Measurements from ENCODE around the gene RASA3.

Gene RASA3

GRCh38 chr13:114095486-114095885 is 36.9 kb downstream of the RASA3 start:
- 82% methylated on average over 4 of the region's 4 CpGs for WGBS, 2 experiments

GRCh38 chr13:114093118-114093517 is 39.3 kb downstream of the RASA3 start:
- H3K9me3 ChIP-seq (ENCODE audit: control insufficient read depth, low read length) = no peaks in the 10 kb centered on the region
- H3K27ac ChIP-seq (ENCODE audit: insufficient read depth, low read depth, low read length, poor library complexity, severe bottlenecking) = no peak overlapping the region
- no peaks in the 10 kb centered on the region for H3K36me3 ChIP-seq (ENCODE audit: control insufficient read depth, insufficient read depth, low read length)
- H3K4me1 ChIP-seq (ENCODE audit: control insufficient read depth, insufficient read depth, low read length) = peaks cover 9% of the 10 kb centered on the region
- H3K4me3 ChIP-seq (ENCODE audit: insufficient read depth, low read depth, low read length) = no peak overlapping the region
- no peaks in the 10 kb centered on the region for H3K27me3 ChIP-seq (ENCODE audit: control insufficient read depth, insufficient read depth, low read length, poor library complexity, severe bottlenecking)

More at GRCh38 chr13:114095486-114095885, 36.9 kb downstream of the RASA3 start:
- Histone ChIP-seq H3K36me3 (ENCODE audit: control insufficient read depth, insufficient read depth, low read length) (no peaks in the 10 kb centered on the region), H3K27me3 (ENCODE audit: control insufficient read depth, insufficient read depth, low read length, poor library complexity, severe bottlenecking) (no peaks in the 10 kb centered on the region), H3K27ac (ENCODE audit: insufficient read depth, low read depth, low read length, poor library complexity, severe bottlenecking) (no peak overlapping the region), H3K4me3 (ENCODE audit: insufficient read depth, low read depth, low read length) (no peak overlapping the region), H3K4me1 (ENCODE audit: control insufficient read depth, insufficient read depth, low read length) (peaks cover 14% of the 10 kb centered on the region), H3K9me3 (ENCODE audit: control insufficient read depth, low read length) (no peaks in the 10 kb centered on the region)

- Histone ChIP-seq H3K4me3 (ENCODE audit: insufficient read depth, low read depth, low read length) (no peak overlapping the region), H3K27me3 (ENCODE audit: control insufficient read depth, insufficient read depth, low read length, poor library complexity, severe bottlenecking) (no peaks in the 10 kb centered on the region), H3K9me3 (ENCODE audit: control insufficient read depth, low read length) (no peaks in the 10 kb centered on the region), H3K4me1 (ENCODE audit: control insufficient read depth, insufficient read depth, low read length) (peaks cover 3% of the 10 kb centered on the region), H3K27ac (ENCODE audit: insufficient read depth, low read depth, low read length, poor library complexity, severe bottlenecking) (no peak overlapping the region), H3K36me3 (ENCODE audit: control insufficient read depth, insufficient read depth, low read length) (no peaks in the 10 kb centered on the region)
- 82 to 92% methylated on average over 1 of the region's 3 CpGs for WGBS, 2 experiments
Measured at GRCh38 chr13:114092468-114092867, 40.0 kb downstream of the RASA3 start.

GRCh38 chr13:114090476-114090875 is 41.9 kb downstream of the RASA3 start:
- 86 to 94% methylated on average over 10 to 11 of the region's 11 CpGs for WGBS, 2 experiments
- no peaks in the 10 kb centered on the region for H3K27me3 ChIP-seq (ENCODE audit: control insufficient read depth, insufficient read depth, low read length, poor library complexity, severe bottlenecking)
- no peaks in the 10 kb centered on the region for H3K4me1 ChIP-seq (ENCODE audit: control insufficient read depth, insufficient read depth, low read length)
- H3K9me3 ChIP-seq (ENCODE audit: control insufficient read depth, low read length) = no peaks in the 10 kb centered on the region
- H3K27ac ChIP-seq (ENCODE audit: insufficient read depth, low read depth, low read length, poor library complexity, severe bottlenecking) = no peak overlapping the region
- no peaks in the 10 kb centered on the region for H3K36me3 ChIP-seq (ENCODE audit: control insufficient read depth, insufficient read depth, low read length)
- H3K4me3 ChIP-seq (ENCODE audit: insufficient read depth, low read depth, low read length) = no peak overlapping the region

- no peaks in the 10 kb centered on the region for H3K36me3 ChIP-seq (ENCODE audit: control insufficient read depth, insufficient read depth, low read length)
- 94 to 96% methylated on average over 25 of the region's 25 CpGs for WGBS, 2 experiments
- no peaks in the 10 kb centered on the region for H3K4me1 ChIP-seq (ENCODE audit: control insufficient read depth, insufficient read depth, low read length)
- no peak overlapping the region for H3K4me3 ChIP-seq (ENCODE audit: insufficient read depth, low read depth, low read length)
- no peaks in the 10 kb centered on the region for H3K27me3 ChIP-seq (ENCODE audit: control insufficient read depth, insufficient read depth, low read length, poor library complexity, severe bottlenecking)
- no peaks in the 10 kb centered on the region for H3K9me3 ChIP-seq (ENCODE audit: control insufficient read depth, low read length)
- H3K27ac ChIP-seq (ENCODE audit: insufficient read depth, low read depth, low read length, poor library complexity, severe bottlenecking) = no peak overlapping the region
Measured at GRCh38 chr13:114089751-114090400, 42.5 kb downstream of the RASA3 start.

- H3K9me3 ChIP-seq (ENCODE audit: control insufficient read depth, low read length) = no peaks in the 10 kb centered on the region
- no peaks in the 10 kb centered on the region for H3K36me3 ChIP-seq (ENCODE audit: control insufficient read depth, insufficient read depth, low read length)
- H3K27me3 ChIP-seq (ENCODE audit: control insufficient read depth, insufficient read depth, low read length, poor library complexity, severe bottlenecking) = no peaks in the 10 kb centered on the region
- 86 to 88% methylated on average over 15 of the region's 15 CpGs for WGBS, 2 experiments
- no peak overlapping the region for H3K4me3 ChIP-seq (ENCODE audit: insufficient read depth, low read depth, low read length)
- H3K4me1 ChIP-seq (ENCODE audit: control insufficient read depth, insufficient read depth, low read length) = no peaks in the 10 kb centered on the region
- H3K27ac ChIP-seq (ENCODE audit: insufficient read depth, low read depth, low read length, poor library complexity, severe bottlenecking) = no peak overlapping the region
Measured at GRCh38 chr13:114089341-114089740, 43.1 kb downstream of the RASA3 start.

GRCh38 chr13:114088863-114089262 is 43.6 kb downstream of the RASA3 start:
- H3K4me3 ChIP-seq (ENCODE audit: insufficient read depth, low read depth, low read length) = no peak overlapping the region
- 76 to 81% methylated on average over 7 of the region's 7 CpGs for WGBS, 2 experiments
- no peaks in the 10 kb centered on the region for H3K9me3 ChIP-seq (ENCODE audit: control insufficient read depth, low read length)
- no peaks in the 10 kb centered on the region for H3K27me3 ChIP-seq (ENCODE audit: control insufficient read depth, insufficient read depth, low read length, poor library complexity, severe bottlenecking)
- H3K4me1 ChIP-seq (ENCODE audit: control insufficient read depth, insufficient read depth, low read length) = no peaks in the 10 kb centered on the region
- no peak overlapping the region for H3K27ac ChIP-seq (ENCODE audit: insufficient read depth, low read depth, low read length, poor library complexity, severe bottlenecking)
- H3K36me3 ChIP-seq (ENCODE audit: control insufficient read depth, insufficient read depth, low read length) = no peaks in the 10 kb centered on the region

- no peaks in the 10 kb centered on the region for H3K9me3 ChIP-seq (ENCODE audit: control insufficient read depth, low read length)
- no peak overlapping the region for H3K27ac ChIP-seq (ENCODE audit: insufficient read depth, low read depth, low read length, poor library complexity, severe bottlenecking)
- WGBS, 2 experiments = 89 to 90% methylated on average over 6 of the region's 6 CpGs
- no peaks in the 10 kb centered on the region for H3K27me3 ChIP-seq (ENCODE audit: control insufficient read depth, insufficient read depth, low read length, poor library complexity, severe bottlenecking)
- no peaks in the 10 kb centered on the region for H3K4me1 ChIP-seq (ENCODE audit: control insufficient read depth, insufficient read depth, low read length)
- H3K4me3 ChIP-seq (ENCODE audit: insufficient read depth, low read depth, low read length) = no peak overlapping the region
- H3K36me3 ChIP-seq (ENCODE audit: control insufficient read depth, insufficient read depth, low read length) = no peaks in the 10 kb centered on the region
Measured at GRCh38 chr13:114088234-114088633, 44.2 kb downstream of the RASA3 start.

GRCh38 chr13:114087430-114087829 is 45.0 kb downstream of the RASA3 start:
- 86% methylated on average over 18 of the region's 18 CpGs for WGBS, 2 experiments
- Histone ChIP-seq H3K27me3 (ENCODE audit: control insufficient read depth, insufficient read depth, low read length, poor library complexity, severe bottlenecking) (no peaks in the 10 kb centered on the region), H3K4me3 (ENCODE audit: insufficient read depth, low read depth, low read length) (no peak overlapping the region), H3K9me3 (ENCODE audit: control insufficient read depth, low read length) (no peaks in the 10 kb centered on the region), H3K4me1 (ENCODE audit: control insufficient read depth, insufficient read depth, low read length) (no peaks in the 10 kb centered on the region), H3K36me3 (ENCODE audit: control insufficient read depth, insufficient read depth, low read length) (no peaks in the 10 kb centered on the region), H3K27ac (ENCODE audit: insufficient read depth, low read depth, low read length, poor library complexity, severe bottlenecking) (no peak overlapping the region)

- no peaks in the 10 kb centered on the region for H3K27me3 ChIP-seq (ENCODE audit: control insufficient read depth, insufficient read depth, low read length, poor library complexity, severe bottlenecking)
- H3K27ac ChIP-seq (ENCODE audit: insufficient read depth, low read depth, low read length, poor library complexity, severe bottlenecking) = no peak overlapping the region
- H3K4me1 ChIP-seq (ENCODE audit: control insufficient read depth, insufficient read depth, low read length) = peaks cover 20% of the 10 kb centered on the region
- no peaks in the 10 kb centered on the region for H3K9me3 ChIP-seq (ENCODE audit: control insufficient read depth, low read length)
- WGBS, 2 experiments = 88 to 89% methylated on average over 20 to 23 of the region's 23 CpGs
- no peaks in the 10 kb centered on the region for H3K36me3 ChIP-seq (ENCODE audit: control insufficient read depth, insufficient read depth, low read length)
- H3K4me3 ChIP-seq (ENCODE audit: insufficient read depth, low read depth, low read length) = no peak overlapping the region
Measured at GRCh38 chr13:114082849-114083645, 49.4 kb downstream of the RASA3 start.
